ENCODE measurements around the gene LIMCH1.

LIMCH1 gene

DNA sequence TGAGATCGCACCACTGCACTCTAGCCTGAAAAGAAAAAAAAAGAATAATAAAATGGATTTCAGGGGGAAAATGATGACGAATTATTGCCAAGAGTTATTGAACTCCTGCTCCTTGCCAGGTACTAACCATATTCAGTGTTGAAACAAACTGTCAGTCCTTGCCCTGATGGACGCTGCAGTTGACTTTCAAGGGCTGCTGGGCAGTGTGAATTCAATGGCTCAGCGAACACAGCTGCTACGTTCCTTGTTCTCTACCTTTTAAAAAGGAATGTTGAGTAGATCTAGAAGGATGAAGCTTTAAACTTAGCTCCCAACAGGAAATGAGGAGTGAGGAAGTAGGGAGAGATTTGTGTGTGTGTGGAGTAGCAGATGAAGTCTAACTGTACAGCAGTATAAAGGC, 2.7 kb downstream of the LIMCH1 start:
- H3K9ac ChIP-seq (ENCODE audit: low read depth, low read length): no peak overlapping the region
- no peak overlapping the region for H3K4me2 ChIP-seq (ENCODE audit: insufficient read depth, low read length)
- H3K27ac ChIP-seq (ENCODE audit: low read length): no peak overlapping the region
- no peak overlapping the region for H2AFZ ChIP-seq (ENCODE audit: low read depth, low read length)
- H3K36me3 ChIP-seq (ENCODE audit: insufficient read depth, low read length): no peaks in the 10 kb centered on the region
- no peaks in the 10 kb centered on the region for H3K4me1 ChIP-seq (ENCODE audit: insufficient read depth, low read length)
- no peaks in the 10 kb centered on the region for H4K20me1 ChIP-seq (ENCODE audit: insufficient read depth, low read length)
- TF ChIP-seq, protein P1, sequence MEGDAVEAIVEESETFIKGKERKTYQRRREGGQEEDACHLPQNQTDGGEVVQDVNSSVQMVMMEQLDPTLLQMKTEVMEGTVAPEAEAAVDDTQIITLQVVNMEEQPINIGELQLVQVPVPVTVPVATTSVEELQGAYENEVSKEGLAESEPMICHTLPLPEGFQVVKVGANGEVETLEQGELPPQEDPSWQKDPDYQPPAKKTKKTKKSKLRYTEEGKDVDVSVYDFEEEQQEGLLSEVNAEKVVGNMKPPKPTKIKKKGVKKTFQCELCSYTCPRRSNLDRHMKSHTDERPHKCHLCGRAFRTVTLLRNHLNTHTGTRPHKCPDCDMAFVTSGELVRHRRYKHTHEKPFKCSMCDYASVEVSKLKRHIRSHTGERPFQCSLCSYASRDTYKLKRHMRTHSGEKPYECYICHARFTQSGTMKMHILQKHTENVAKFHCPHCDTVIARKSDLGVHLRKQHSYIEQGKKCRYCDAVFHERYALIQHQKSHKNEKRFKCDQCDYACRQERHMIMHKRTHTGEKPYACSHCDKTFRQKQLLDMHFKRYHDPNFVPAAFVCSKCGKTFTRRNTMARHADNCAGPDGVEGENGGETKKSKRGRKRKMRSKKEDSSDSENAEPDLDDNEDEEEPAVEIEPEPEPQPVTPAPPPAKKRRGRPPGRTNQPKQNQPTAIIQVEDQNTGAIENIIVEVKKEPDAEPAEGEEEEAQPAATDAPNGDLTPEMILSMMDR (IDR thresholded peaks at IDR 0.05; ENCODE audit: borderline replicate concordance, extremely low read depth, low read length, poor library complexity, severe bottlenecking): no peak
- TF ChIP-seq EZH2 (IDR thresholded peaks at IDR 0.05; ENCODE audit: borderline replicate concordance, low read depth, low read length, severe bottlenecking): no peak
- peaks cover 4% of the 10 kb centered on the region for H3K27me3 ChIP-seq (ENCODE audit: insufficient read depth, low read length, poor library complexity)
- no peak for ATAC-seq (ENCODE audit: insufficient read depth, low read depth)
- H3K79me2 ChIP-seq (ENCODE audit: insufficient read depth, low read length): no peaks in the 10 kb centered on the region
- no peak overlapping the region for H3K4me3 ChIP-seq (ENCODE audit: low read depth in 1 of 2, low read length in 2 of 2)
- no peaks in the 10 kb centered on the region for H3K9me3 ChIP-seq (ENCODE audit: insufficient read depth, low read length, severe bottlenecking)
- no peak for DNase-seq

DNA sequence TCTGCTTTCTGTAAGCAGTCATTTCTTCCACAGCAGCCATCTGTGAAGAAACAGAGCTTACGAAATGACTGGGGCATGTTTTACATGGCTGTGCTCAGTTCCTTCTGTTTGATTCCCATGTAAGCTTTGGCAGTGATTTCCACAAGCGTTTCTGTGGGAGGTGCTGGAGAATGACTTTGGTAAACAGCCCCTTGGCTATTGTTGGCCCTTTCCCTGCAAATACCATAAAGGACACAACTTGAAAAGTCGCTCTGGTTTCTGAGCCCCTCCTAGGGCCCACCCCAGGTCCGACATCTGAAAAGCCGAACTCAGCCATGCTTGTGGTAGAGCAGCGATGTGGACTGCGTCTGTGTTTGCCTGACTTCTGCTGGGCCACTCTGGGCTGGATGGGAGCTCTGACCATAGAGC, 3.7 kb downstream of the LIMCH1 start:
- DNase-seq (no peak), ATAC-seq (ENCODE audit: insufficient read depth, low read depth) (no peak)
- Histone ChIP-seq H3K27me3 (ENCODE audit: insufficient read depth, low read length, poor library complexity) (peaks cover 4% of the 10 kb centered on the region), H3K79me2 (ENCODE audit: insufficient read depth, low read length) (no peaks in the 10 kb centered on the region), H3K27ac (ENCODE audit: low read length) (no peak overlapping the region), H3K4me2 (ENCODE audit: insufficient read depth, low read length) (no peak overlapping the region), H3K9me3 (ENCODE audit: insufficient read depth, low read length, severe bottlenecking) (no peaks in the 10 kb centered on the region), H3K36me3 (ENCODE audit: insufficient read depth, low read length) (no peaks in the 10 kb centered on the region), H3K4me1 (ENCODE audit: insufficient read depth, low read length) (no peaks in the 10 kb centered on the region), H4K20me1 (ENCODE audit: insufficient read depth, low read length) (no peaks in the 10 kb centered on the region), H2AFZ (ENCODE audit: low read depth, low read length) (no peak overlapping the region), H3K4me3 (ENCODE audit: low read depth in 1 of 2, low read length in 2 of 2) (no peak overlapping the region), H3K9ac (ENCODE audit: low read depth, low read length) (no peak overlapping the region)
- no peak for TF ChIP-seq EZH2 (IDR thresholded peaks at IDR 0.05; ENCODE audit: borderline replicate concordance, low read depth, low read length, severe bottlenecking)
- TF ChIP-seq, protein P1 (IDR thresholded peaks at IDR 0.05; ENCODE audit: borderline replicate concordance, extremely low read depth, low read length, poor library complexity, severe bottlenecking): no peak

DNA sequence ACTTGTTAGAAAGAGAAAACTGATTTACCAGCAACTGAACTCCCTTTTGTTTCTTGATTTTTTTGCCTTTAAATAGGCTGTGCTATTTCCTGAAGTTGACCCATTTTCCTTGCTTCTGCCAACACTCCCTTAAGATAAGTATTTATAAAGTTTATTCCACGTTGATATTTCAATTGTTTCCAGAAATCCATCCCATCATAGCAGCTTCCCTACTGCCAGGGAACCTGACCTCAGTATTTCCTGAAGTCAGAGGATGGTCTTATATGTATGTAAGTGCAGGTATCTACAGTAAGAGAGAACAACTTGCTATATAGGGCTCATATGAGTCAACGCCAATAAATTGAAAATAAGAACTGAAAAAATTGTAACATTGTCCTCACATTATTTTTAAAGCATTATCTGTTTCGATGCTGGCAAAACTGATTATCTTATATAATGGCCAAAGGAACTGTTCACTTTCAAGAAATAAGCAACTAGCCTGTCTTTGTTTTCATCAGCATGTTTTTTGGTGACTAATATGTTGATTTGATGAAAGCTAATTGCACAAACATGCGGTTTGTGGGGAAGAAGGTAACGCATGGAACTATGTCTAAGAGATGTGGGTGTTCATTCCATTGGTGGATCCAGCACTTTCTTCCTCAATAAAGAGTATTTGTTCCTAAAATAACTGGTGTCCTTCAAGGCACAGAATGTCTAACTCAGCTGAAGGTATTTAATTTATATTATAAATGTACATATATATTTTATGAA, 4.7 kb downstream of the LIMCH1 start:
- Histone ChIP-seq H3K4me1 (ENCODE audit: insufficient read depth, low read length) (no peaks in the 10 kb centered on the region), H2AFZ (ENCODE audit: low read depth, low read length) (no peak overlapping the region), H3K9ac (ENCODE audit: low read depth, low read length) (no peak overlapping the region), H3K27me3 (ENCODE audit: insufficient read depth, low read length, poor library complexity) (peaks cover 4% of the 10 kb centered on the region), H3K79me2 (ENCODE audit: insufficient read depth, low read length) (no peaks in the 10 kb centered on the region), H3K4me3 (ENCODE audit: low read depth in 1 of 2, low read length in 2 of 2) (no peak overlapping the region), H3K9me3 (ENCODE audit: insufficient read depth, low read length, severe bottlenecking) (no peaks in the 10 kb centered on the region), H3K4me2 (ENCODE audit: insufficient read depth, low read length) (no peak overlapping the region), H3K36me3 (ENCODE audit: insufficient read depth, low read length) (no peaks in the 10 kb centered on the region), H4K20me1 (ENCODE audit: insufficient read depth, low read length) (no peaks in the 10 kb centered on the region), H3K27ac (ENCODE audit: low read length) (no peak overlapping the region)
- DNase-seq (no peak), ATAC-seq (ENCODE audit: insufficient read depth, low read depth) (no peak)
- no peak for TF ChIP-seq EZH2 (IDR thresholded peaks at IDR 0.05; ENCODE audit: borderline replicate concordance, low read depth, low read length, severe bottlenecking)
- TF ChIP-seq, protein P1 (IDR thresholded peaks at IDR 0.05; ENCODE audit: borderline replicate concordance, extremely low read depth, low read length, poor library complexity, severe bottlenecking): no peak

All from DND-41 (cell line).